Liver (tissue), 3 donors: Measurements from ENCODE around the gene SERPINH1.

Experiments used
- FOXA1 ChIP-seq: IDR thresholded peaks from 2 replicates; pipeline ENCODE4 v1.6.1; 2016; ENCODE audit warnings: antibody characterized with exemption
- GABPA ChIP-seq, 2 donors: IDR thresholded peaks in 1 of 2; conservative IDR thresholded peaks in 1 of 2; 2 replicates each; pipeline ENCODE4 v1.6.1; 2016; ENCODE audit warnings: antibody characterized with exemption in 2 of 2, mild to moderate bottlenecking in 1 of 2, moderate library complexity in 1 of 2
- HNF4G ChIP-seq: IDR thresholded peaks from 2 replicates; pipeline ENCODE4 v1.6.1; 2016; ENCODE audit warnings: antibody characterized with exemption
- MAX ChIP-seq: IDR thresholded peaks from 2 replicates; pipeline ENCODE4 v1.6.1; 2016; ENCODE audit warnings: antibody characterized with exemption
- TAF1 ChIP-seq: conservative IDR thresholded peaks from 2 replicates; pipeline ENCODE4 v1.6.1; 2016; ENCODE audit warnings: antibody characterized with exemption, mild to moderate bottlenecking
- ZBTB33 ChIP-seq: IDR thresholded peaks from 2 replicates; pipeline ENCODE4 v1.6.1; 2016; ENCODE audit warnings: antibody characterized with exemption
- TF ChIP-seq, protein P1 (sequence below): IDR thresholded peaks from 2 replicates; pipeline ENCODE4 v1.6.1; 2016; ENCODE audit warnings: antibody characterized with exemption
- TF ChIP-seq, protein P2 (sequence below): fragments of 150-350 bp; IDR thresholded peaks from 2 replicates; pipeline ENCODE4 v1.5.1; 2017; ENCODE audit warnings: improper control_type of control experiment, low read depth, low read length; ENCODE audit not compliant: missing input control
- donor health status: healthy.
- donor health status: healthy.

DNA sequence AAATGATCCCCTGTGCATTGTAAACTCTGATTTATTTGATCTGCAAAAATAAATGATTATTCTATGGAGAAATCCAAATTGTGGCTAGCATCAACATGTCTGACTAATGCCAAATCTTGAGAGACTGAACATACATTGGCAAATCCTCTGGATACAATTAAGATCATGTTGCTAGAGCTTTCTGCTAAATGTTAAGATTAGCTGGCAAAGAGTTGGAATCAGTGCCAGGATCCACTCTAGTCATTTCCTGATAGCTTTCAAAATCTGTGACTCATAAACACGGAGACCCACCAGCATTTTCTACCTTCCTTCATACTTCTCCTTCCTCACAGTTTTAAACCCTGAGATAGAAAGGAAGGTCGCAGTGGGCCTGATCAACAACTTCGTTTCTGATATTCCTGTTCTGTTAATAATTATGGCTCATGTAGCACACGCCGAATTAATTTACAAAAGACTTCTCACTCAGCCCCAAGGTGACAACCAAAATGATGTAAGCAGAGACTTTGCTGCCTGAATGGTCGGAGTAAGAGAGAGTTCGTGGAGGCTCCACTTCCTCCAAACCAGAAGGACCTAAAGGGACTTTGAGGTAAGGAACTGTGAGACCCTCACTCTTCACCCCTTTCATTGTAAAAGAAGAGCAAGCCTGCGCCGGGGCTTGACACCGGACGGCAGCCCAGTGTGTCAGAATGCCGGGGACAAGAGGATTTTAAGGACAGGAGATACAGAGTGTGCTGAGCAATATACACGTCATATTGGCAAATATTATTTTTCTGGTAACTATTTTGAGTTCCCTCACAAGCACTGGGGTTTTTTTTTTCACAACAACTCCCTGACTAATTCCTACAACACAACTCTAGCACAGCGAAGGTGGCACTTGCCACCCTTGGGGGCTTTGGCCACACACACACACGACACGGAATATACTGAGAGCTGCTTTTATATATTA, 42.0 kb downstream of the SERPINH1 start:
- TF ChIP-seq TAF1 (no peak), MAX (no peak), FOXA1 (no peak), ZBTB33 (no peak), HNF4G (no peak), GABPA (IDR thresholded peaks at IDR 0.05 in 1 of 2, conservative IDR thresholded peaks at IDR 0.05 in 1 of 2) (no peak)
- TF ChIP-seq, protein P1, sequence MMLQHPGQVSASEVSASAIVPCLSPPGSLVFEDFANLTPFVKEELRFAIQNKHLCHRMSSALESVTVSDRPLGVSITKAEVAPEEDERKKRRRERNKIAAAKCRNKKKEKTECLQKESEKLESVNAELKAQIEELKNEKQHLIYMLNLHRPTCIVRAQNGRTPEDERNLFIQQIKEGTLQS: no peak
- TF ChIP-seq, protein P2, sequence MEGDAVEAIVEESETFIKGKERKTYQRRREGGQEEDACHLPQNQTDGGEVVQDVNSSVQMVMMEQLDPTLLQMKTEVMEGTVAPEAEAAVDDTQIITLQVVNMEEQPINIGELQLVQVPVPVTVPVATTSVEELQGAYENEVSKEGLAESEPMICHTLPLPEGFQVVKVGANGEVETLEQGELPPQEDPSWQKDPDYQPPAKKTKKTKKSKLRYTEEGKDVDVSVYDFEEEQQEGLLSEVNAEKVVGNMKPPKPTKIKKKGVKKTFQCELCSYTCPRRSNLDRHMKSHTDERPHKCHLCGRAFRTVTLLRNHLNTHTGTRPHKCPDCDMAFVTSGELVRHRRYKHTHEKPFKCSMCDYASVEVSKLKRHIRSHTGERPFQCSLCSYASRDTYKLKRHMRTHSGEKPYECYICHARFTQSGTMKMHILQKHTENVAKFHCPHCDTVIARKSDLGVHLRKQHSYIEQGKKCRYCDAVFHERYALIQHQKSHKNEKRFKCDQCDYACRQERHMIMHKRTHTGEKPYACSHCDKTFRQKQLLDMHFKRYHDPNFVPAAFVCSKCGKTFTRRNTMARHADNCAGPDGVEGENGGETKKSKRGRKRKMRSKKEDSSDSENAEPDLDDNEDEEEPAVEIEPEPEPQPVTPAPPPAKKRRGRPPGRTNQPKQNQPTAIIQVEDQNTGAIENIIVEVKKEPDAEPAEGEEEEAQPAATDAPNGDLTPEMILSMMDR: no peak
